Brain microvascular endothelial cell (primary cell): ENCODE measurements around the gene MACROD2.

ENCODE experiments used
- DNase-seq: peaks from one replicate; pipeline ENCODE4 v3.0.0-alpha.2; 2020
- H3K27ac ChIP-seq: fragments of 250-450 bp; sonication (Bioruptor Pico); 2 replicates; pipeline ENCODE4 v1.5.1; 2020; ENCODE audit warnings: mild to moderate bottlenecking, moderate library complexity
- H3K27me3 ChIP-seq: fragments of 250-450 bp; sonication (Bioruptor Pico); replicated peaks from 2 replicates; pipeline ENCODE4 v1.5.1; 2020; ENCODE audit warnings: mild to moderate bottlenecking
- H3K36me3 ChIP-seq: fragments of 250-450 bp; sonication (Bioruptor Pico); replicated peaks from 2 replicates; pipeline ENCODE4 v1.5.1; 2020; ENCODE audit warnings: mild to moderate bottlenecking
- H3K4me3 ChIP-seq: 2 replicates; pipeline ENCODE4 v1.5.1; 2011; ENCODE audit warnings: low read depth, mild to moderate bottlenecking, control low read depth, low read length, moderate library complexity
- in situ Hi-C: cut with HindIII; loops from 2 replicates; pipeline ENCODE4 v1.10.0; 2017; ENCODE audit warnings: low sequenced_read_pairs, low pct_ligation_motif_present
- TF ChIP-seq, protein P1 (sequence below): IDR thresholded peaks from 2 replicates; pipeline ENCODE4 v1.5.1; 2011; ENCODE audit warnings: low read depth, mild to moderate bottlenecking, moderate library complexity, low read length, control low read depth, inconsistent platforms; ENCODE audit errors: missing control alignments

The MACROD2 gene

DNA sequence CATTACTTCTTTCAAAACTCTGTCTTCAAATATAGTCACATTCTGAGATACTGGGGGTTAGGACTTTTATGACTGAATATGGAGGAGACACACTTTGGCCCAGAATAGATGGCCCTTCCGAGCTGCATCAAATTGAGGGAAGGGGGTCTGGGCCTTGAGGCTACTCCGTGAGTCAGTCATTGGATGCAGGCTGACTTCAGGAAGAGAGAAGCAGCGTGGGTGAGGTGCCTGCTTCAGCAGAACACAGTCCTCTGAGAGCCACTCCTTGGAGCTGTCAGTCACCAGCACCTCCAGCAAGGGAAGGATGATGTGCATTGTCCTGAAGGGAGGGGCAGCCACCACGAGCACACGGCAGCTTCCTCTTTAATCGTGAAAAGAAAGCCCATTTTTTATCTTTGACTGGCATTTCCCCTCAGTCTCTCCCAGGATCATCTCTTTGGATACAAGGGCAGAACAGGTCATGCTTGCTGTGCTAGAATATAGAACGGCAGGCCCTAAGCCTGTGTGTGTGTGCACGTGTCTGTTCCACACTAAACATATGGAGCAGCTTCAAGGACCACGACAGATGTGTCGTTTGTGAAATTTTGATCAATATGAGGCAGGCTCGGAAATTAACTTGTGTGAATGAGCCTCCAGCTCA lies 1856.4 kb downstream of the MACROD2 start:
- no peak overlapping the region for H3K4me3 ChIP-seq
- in situ Hi-C loops = no loop called here
- no peak overlapping the region for H3K27ac ChIP-seq
- H3K27me3 ChIP-seq = no peaks in the 10 kb centered on the region
- DNase-seq = no peak
- TF ChIP-seq, protein P1, sequence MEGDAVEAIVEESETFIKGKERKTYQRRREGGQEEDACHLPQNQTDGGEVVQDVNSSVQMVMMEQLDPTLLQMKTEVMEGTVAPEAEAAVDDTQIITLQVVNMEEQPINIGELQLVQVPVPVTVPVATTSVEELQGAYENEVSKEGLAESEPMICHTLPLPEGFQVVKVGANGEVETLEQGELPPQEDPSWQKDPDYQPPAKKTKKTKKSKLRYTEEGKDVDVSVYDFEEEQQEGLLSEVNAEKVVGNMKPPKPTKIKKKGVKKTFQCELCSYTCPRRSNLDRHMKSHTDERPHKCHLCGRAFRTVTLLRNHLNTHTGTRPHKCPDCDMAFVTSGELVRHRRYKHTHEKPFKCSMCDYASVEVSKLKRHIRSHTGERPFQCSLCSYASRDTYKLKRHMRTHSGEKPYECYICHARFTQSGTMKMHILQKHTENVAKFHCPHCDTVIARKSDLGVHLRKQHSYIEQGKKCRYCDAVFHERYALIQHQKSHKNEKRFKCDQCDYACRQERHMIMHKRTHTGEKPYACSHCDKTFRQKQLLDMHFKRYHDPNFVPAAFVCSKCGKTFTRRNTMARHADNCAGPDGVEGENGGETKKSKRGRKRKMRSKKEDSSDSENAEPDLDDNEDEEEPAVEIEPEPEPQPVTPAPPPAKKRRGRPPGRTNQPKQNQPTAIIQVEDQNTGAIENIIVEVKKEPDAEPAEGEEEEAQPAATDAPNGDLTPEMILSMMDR = no peak
- H3K36me3 ChIP-seq = no peaks in the 10 kb centered on the region

DNA sequence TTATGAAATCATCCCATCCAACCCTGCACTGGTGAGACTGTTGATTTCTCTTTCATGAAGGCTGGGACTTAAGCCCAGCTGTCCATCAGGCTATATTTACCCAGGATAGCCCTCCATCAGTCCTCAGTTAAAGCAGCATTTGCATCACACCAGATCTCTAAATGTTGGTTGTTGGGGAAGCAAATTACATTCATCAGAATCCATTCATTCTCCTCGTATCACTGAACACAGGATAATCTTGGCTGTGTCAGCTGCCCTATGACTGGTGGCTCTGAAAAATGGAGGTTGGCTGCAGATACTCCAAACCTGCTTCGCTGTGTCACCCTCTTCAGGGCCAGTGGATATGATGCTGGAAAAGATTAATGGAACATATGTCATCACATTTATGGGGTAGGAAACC lies 1859.6 kb downstream of the MACROD2 start:
- in situ Hi-C loops = no loop called here
- TF ChIP-seq, protein P1 = no peak
- DNase-seq = no peak

DNA sequence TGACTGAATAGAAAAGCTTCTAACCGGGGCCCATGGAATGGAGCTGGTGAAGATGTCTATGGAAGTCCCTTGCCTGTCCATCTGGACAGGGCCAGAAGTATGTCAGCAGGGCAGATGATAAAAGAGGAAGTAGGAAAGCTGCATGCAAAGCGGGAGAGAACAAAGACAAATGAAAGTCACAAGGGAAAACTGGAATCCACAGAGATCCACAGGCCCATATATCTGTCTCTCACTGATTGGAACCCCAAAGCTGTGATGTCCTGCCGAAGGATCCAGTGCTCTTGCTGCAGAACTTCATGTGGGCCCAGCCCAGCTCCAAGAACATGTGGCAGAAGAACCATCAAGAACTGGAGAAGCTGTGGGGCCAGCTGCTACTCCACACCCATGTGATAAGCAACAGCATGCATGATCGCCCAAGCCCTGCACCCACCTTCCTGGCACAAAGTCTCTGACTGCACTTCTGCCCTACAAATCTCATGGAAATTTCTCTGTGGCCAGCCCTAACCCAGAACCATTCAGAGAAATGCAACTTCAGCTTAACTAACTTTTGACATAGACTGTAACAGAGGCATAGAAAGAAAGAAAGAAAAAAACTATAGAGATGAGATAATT lies 1862.0 kb downstream of the MACROD2 start:
- Histone ChIP-seq H3K27me3 (no peaks in the 10 kb centered on the region), H3K4me3 (no peak overlapping the region), H3K36me3 (no peaks in the 10 kb centered on the region), H3K27ac (no peak overlapping the region)
- DNase-seq = no peak
- in situ Hi-C loops = no loop called here
- TF ChIP-seq, protein P1 = no peak

More for the DNA sequence above, 1859.6 kb downstream of the MACROD2 start:
- H3K4me3 ChIP-seq = no peak overlapping the region
- no peak overlapping the region for H3K27ac ChIP-seq
- no peaks in the 10 kb centered on the region for H3K27me3 ChIP-seq
- no peaks in the 10 kb centered on the region for H3K36me3 ChIP-seq

DNA sequence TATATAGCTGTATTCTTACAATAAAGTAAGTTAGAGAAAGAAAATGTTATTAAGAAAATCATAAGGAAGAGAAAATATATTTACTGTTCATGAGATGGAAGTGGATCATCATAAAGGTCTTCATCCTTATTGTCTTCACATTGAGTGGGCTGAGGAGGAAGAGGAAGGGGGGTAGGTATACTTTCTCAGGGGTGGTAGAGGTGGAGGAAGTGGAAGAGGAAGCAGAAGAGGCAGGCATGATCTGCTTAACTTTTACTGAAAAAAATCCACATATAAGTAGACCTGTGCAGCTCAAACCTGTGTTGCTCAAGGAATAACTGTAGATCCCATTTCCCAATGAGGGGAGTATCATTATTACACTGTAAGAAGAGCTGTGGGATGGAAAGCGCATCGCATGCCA lies 1863.7 kb downstream of the MACROD2 start:
- TF ChIP-seq, protein P1 = no peak
- H3K36me3 ChIP-seq = no peaks in the 10 kb centered on the region
- DNase-seq = no peak
- no peak overlapping the region for H3K27ac ChIP-seq
- in situ Hi-C loops = no loop called here
- no peaks in the 10 kb centered on the region for H3K27me3 ChIP-seq
- H3K4me3 ChIP-seq = no peak overlapping the region

DNA sequence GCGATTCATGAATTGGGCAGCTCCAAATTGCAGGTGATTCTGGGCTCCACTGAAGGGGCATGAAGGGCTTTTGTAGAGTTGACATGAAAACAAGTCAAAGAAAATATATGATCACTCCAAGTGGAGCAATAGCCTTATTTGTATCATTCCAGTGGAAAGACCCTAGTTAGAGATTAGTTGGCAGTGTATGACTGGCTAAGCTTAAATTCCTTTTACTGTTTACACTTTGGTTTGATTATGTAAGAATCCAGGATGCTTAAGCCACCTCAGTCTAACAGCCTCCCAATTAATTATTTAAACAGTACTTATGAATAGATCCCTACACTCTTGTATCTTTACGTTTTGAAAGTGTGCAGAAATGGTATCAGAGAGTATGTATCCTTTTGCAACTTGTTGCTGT lies 1865.5 kb downstream of the MACROD2 start:
- H3K27ac ChIP-seq = no peak overlapping the region
- TF ChIP-seq, protein P1 = no peak
- H3K36me3 ChIP-seq = no peaks in the 10 kb centered on the region
- H3K27me3 ChIP-seq = no peaks in the 10 kb centered on the region
- in situ Hi-C loops = no loop called here
- no peak overlapping the region for H3K4me3 ChIP-seq
- DNase-seq = no peak

DNA sequence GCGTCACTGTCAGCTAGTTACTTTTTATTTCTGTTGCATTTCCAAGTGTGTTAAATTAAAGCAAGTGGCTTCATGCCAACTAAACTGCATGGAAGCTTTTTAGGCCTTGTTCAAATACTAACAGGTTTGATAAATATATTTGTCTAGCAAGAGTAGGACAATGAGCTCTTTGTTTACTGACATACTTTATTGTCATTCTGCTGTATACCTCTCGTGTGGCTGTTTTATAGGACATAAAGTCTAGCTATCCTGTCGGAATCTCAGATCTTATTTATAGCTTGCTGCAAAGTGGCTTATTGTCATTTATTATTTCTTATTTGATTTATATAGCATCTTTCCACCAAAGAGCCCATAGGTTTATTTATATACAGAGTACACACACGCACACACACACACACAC lies 1866.9 kb downstream of the MACROD2 start:
- H3K27ac ChIP-seq = no peak overlapping the region
- no peaks in the 10 kb centered on the region for H3K27me3 ChIP-seq
- no peak overlapping the region for H3K4me3 ChIP-seq
- no peak for DNase-seq
- in situ Hi-C loops = no loop called here
- H3K36me3 ChIP-seq = no peaks in the 10 kb centered on the region
- TF ChIP-seq, protein P1 = no peak
